ENCODE measurements around the gene ELAVL4.

Gene ELAVL4

DNA sequence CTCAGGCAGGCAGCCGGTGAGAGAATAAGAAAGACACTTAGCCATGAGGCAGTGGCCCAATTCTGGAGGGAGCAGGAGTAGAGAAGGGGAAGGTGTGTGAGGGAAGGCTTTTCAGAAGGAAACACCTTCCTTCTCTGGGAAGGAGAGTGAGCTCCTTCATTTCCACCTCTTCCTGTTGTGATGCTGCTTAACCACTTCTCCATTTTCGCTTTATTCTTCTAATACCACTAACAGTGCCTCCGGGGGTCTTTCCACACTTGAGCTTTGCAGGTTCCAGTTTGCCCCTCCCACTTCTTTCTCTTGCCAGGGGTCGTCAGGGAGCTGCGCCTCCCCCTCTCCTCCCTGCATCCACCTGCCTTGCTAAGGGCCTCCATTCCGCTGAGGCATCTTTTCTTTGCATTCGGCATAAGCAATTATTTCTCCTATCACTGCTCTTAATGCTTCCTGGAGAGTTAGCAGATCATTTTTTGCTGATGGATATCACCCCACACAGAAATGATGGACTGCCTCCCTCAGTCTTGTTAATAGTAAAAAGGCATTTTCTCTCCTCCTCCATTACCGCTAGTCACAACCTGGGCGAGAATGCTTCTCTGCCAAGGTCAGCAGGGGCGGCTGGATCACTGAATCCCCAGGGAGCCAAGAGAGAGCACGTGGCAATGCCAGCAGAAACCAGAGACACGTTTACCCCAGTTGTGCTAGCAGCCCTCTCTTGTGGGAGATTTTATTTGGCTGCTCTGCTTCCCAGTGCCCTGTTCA is 74.8 kb downstream of the ELAVL4 start:
- Histone ChIP-seq H3K4me1 (ENCODE audit: control insufficient read depth, low read depth, low read length) (peaks cover 3% of the 10 kb centered on the region), H3K9ac (ENCODE audit: low read length) (no peak overlapping the region), H3K27ac (ENCODE audit: low read length) (no peak overlapping the region), H3K9me3 (ENCODE audit: control insufficient read depth, low read depth, low read length) (no peaks in the 10 kb centered on the region), H3K27me3 (ENCODE audit: control insufficient read depth, insufficient read depth, low read length) (no peaks in the 10 kb centered on the region), H3K4me3 (ENCODE audit: low read length) (no peak overlapping the region), H3K36me3 (ENCODE audit: control insufficient read depth, low read depth, low read length) (no peaks in the 10 kb centered on the region)

- no peaks in the 10 kb centered on the region for H3K4me1 ChIP-seq (ENCODE audit: control insufficient read depth, low read depth, low read length)
- no peak overlapping the region for H3K27ac ChIP-seq (ENCODE audit: low read length)
- H3K27me3 ChIP-seq (ENCODE audit: control insufficient read depth, insufficient read depth, low read length), result no peaks in the 10 kb centered on the region
- H3K9me3 ChIP-seq (ENCODE audit: control insufficient read depth, low read depth, low read length), result no peaks in the 10 kb centered on the region
- no peak overlapping the region for H3K9ac ChIP-seq (ENCODE audit: low read length)
- no peaks in the 10 kb centered on the region for H3K36me3 ChIP-seq (ENCODE audit: control insufficient read depth, low read depth, low read length)
- no peak overlapping the region for H3K4me3 ChIP-seq (ENCODE audit: low read length)
Observed at GRCh38 chr1:50189369-50189768, 80.6 kb downstream of the ELAVL4 start.

- H3K27ac ChIP-seq (ENCODE audit: low read length), result no peak overlapping the region
- H3K9ac ChIP-seq (ENCODE audit: low read length), result no peak overlapping the region
- no peak overlapping the region for H3K4me3 ChIP-seq (ENCODE audit: low read length)
- no peaks in the 10 kb centered on the region for H3K9me3 ChIP-seq (ENCODE audit: control insufficient read depth, low read depth, low read length)
- H3K27me3 ChIP-seq (ENCODE audit: control insufficient read depth, insufficient read depth, low read length), result no peaks in the 10 kb centered on the region
- no peaks in the 10 kb centered on the region for H3K36me3 ChIP-seq (ENCODE audit: control insufficient read depth, low read depth, low read length)
- no peaks in the 10 kb centered on the region for H3K4me1 ChIP-seq (ENCODE audit: control insufficient read depth, low read depth, low read length)
Observed at GRCh38 chr1:50193002-50193401, 84.3 kb downstream of the ELAVL4 start.

DNA sequence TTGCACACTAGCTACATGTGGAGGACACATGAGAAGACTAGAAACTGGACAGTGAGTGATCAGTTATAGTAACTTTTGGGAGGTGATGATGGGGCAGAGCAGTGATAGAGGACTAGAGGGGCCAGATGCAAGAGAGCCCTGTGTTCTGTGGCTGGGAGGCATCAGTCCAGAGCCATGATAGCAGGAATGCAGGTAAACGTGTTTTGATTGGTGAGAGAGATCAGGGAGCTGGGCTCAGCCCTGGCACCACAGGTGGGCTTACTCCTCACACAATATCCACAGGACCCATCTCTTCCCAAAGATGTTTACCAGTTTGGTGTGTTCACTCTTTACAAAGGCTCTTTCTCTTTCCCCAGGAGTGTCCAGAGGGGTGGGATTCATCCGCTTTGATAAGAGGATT is 86.5 kb downstream of the ELAVL4 start:
- Histone ChIP-seq H3K27me3 (ENCODE audit: control insufficient read depth, insufficient read depth, low read length) (no peaks in the 10 kb centered on the region), H3K4me3 (ENCODE audit: low read length) (no peak overlapping the region), H3K4me1 (ENCODE audit: control insufficient read depth, low read depth, low read length) (no peaks in the 10 kb centered on the region), H3K9ac (ENCODE audit: low read length) (no peak overlapping the region), H3K27ac (ENCODE audit: low read length) (no peak overlapping the region), H3K9me3 (ENCODE audit: control insufficient read depth, low read depth, low read length) (no peaks in the 10 kb centered on the region), H3K36me3 (ENCODE audit: control insufficient read depth, low read depth, low read length) (no peaks in the 10 kb centered on the region)

- H3K27ac ChIP-seq (ENCODE audit: low read length), result no peak overlapping the region
- no peaks in the 10 kb centered on the region for H3K27me3 ChIP-seq (ENCODE audit: control insufficient read depth, insufficient read depth, low read length)
- H3K9me3 ChIP-seq (ENCODE audit: control insufficient read depth, low read depth, low read length), result no peaks in the 10 kb centered on the region
- no peaks in the 10 kb centered on the region for H3K36me3 ChIP-seq (ENCODE audit: control insufficient read depth, low read depth, low read length)
- H3K4me1 ChIP-seq (ENCODE audit: control insufficient read depth, low read depth, low read length), result no peaks in the 10 kb centered on the region
- no peak overlapping the region for H3K4me3 ChIP-seq (ENCODE audit: low read length)
- H3K9ac ChIP-seq (ENCODE audit: low read length), result no peak overlapping the region
Observed at GRCh38 chr1:50196081-50196480, 87.4 kb downstream of the ELAVL4 start.

DNA sequence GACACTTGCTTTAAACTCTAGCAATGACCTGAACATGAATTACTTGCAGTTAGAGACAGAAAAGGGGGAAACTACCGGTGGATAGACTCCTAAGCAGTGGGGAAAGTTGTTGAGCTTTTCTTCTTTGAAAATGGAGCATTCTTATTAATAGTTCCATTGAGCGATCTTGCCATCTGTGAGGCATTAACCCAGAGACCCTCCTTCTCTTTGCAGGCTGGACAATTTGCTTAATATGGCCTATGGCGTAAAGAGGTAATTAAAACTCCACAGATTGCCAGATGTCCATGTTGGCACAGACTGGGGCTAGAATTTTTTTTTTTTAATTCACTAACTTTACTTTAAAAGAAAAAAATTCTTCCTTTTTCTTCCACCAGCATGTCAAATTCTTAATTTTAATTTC is 88.5 kb downstream of the ELAVL4 start:
- Histone ChIP-seq H3K4me3 (ENCODE audit: low read length) (no peak overlapping the region), H3K9me3 (ENCODE audit: control insufficient read depth, low read depth, low read length) (no peaks in the 10 kb centered on the region), H3K9ac (ENCODE audit: low read length) (no peak overlapping the region), H3K36me3 (ENCODE audit: control insufficient read depth, low read depth, low read length) (no peaks in the 10 kb centered on the region), H3K4me1 (ENCODE audit: control insufficient read depth, low read depth, low read length) (no peaks in the 10 kb centered on the region), H3K27me3 (ENCODE audit: control insufficient read depth, insufficient read depth, low read length) (no peaks in the 10 kb centered on the region), H3K27ac (ENCODE audit: low read length) (no peak overlapping the region)

DNA sequence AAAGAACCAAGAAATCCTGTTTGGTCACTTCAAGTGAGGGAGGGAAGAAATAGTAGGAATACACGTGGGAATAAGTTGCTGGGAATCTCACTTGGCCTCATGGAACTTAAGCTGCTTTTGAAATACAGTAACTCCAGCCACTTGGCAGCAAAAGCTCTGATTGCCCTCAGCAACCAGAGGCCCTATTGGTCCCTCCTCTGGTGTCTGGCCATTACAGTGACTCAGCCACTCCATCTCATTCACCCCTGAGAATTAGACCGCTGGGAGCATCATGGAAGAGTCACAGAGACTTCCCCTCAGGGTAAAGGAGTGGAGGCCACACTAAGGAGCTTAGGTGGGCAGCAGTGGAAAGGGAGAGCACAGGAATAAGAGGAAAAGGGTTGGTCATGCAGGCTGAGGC is 99.6 kb downstream of the ELAVL4 start:
- Histone ChIP-seq H3K9ac (ENCODE audit: low read length) (no peak overlapping the region), H3K36me3 (ENCODE audit: control insufficient read depth, low read depth, low read length) (no peaks in the 10 kb centered on the region), H3K27ac (ENCODE audit: low read length) (no peak overlapping the region), H3K4me1 (ENCODE audit: control insufficient read depth, low read depth, low read length) (no peaks in the 10 kb centered on the region), H3K4me3 (ENCODE audit: low read length) (no peak overlapping the region), H3K27me3 (ENCODE audit: control insufficient read depth, insufficient read depth, low read length) (no peaks in the 10 kb centered on the region), H3K9me3 (ENCODE audit: control insufficient read depth, low read depth, low read length) (no peaks in the 10 kb centered on the region)

DNA sequence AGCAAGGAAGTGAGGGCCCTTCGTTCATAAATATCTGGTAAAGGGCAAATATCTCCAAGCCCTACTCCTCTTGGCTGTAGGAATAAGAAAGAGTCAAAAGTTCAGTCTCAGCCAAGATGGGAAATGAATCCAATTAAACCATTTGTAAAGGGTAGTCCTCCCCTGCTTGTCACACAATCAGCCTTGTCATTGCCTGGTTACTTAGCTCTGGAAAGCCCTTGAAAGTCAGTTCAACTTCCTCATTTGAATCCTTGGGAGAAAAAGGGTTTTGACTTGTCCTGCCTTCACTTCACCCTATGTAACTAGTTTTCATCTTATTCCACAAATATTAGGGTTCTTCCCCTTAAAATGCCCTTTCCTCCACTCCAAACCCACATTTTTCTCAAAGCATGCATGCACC is 100.0 kb downstream of the ELAVL4 start:
- H3K27me3 ChIP-seq (ENCODE audit: control insufficient read depth, insufficient read depth, low read length), result no peaks in the 10 kb centered on the region
- no peaks in the 10 kb centered on the region for H3K9me3 ChIP-seq (ENCODE audit: control insufficient read depth, low read depth, low read length)
- H3K4me3 ChIP-seq (ENCODE audit: low read length), result no peak overlapping the region
- no peaks in the 10 kb centered on the region for H3K4me1 ChIP-seq (ENCODE audit: control insufficient read depth, low read depth, low read length)
- H3K36me3 ChIP-seq (ENCODE audit: control insufficient read depth, low read depth, low read length), result no peaks in the 10 kb centered on the region
- no peak overlapping the region for H3K9ac ChIP-seq (ENCODE audit: low read length)
- no peak overlapping the region for H3K27ac ChIP-seq (ENCODE audit: low read length)

DNA sequence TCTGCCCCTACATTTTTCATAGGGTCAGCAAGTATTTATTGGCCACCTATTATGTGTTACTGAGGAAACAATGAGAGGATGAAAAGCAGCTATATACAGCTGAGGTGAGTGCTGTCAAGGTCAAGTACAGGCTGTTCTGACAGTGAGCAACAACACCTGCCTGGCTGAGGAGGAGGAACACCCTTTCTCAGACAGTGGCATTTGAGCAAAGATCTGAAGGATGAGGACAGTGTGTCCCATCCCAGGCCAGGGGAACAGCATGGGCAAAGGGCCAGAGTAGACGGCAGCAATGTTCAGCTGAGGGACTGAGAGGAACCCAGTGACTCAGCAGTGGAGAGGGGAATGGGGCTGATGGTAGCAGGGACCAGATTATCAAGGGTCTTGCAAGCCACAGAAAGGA is 101.0 kb downstream of the ELAVL4 start:
- Histone ChIP-seq H3K27ac (ENCODE audit: low read length) (no peak overlapping the region), H3K9ac (ENCODE audit: low read length) (no peak overlapping the region), H3K36me3 (ENCODE audit: control insufficient read depth, low read depth, low read length) (no peaks in the 10 kb centered on the region), H3K4me3 (ENCODE audit: low read length) (no peak overlapping the region), H3K9me3 (ENCODE audit: control insufficient read depth, low read depth, low read length) (no peaks in the 10 kb centered on the region), H3K4me1 (ENCODE audit: control insufficient read depth, low read depth, low read length) (no peaks in the 10 kb centered on the region), H3K27me3 (ENCODE audit: control insufficient read depth, insufficient read depth, low read length) (no peaks in the 10 kb centered on the region)

DNA sequence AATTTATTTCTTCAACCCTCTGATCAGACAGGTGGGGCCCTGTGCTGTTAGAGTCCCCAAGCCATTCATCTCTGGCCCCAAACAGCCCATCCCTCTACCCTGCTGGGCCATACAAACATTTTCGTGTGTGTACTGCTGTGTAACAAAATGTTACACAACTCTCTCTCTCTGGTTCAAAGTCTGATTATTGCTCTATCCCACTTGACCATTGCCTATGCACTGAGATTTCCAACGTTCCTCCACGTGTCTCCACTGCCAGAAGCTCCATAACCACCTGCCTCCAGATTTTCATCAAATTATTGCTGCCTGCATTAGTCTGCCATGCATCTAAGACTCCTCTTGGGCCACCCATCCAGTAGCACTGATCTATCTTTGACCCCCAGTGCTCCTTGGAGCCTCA is 104.8 kb downstream of the ELAVL4 start:
- H3K4me1 ChIP-seq (ENCODE audit: control insufficient read depth, low read depth, low read length), result no peaks in the 10 kb centered on the region
- H3K9me3 ChIP-seq (ENCODE audit: control insufficient read depth, low read depth, low read length), result no peaks in the 10 kb centered on the region
- no peak overlapping the region for H3K4me3 ChIP-seq (ENCODE audit: low read length)
- no peak overlapping the region for H3K27ac ChIP-seq (ENCODE audit: low read length)
- H3K9ac ChIP-seq (ENCODE audit: low read length), result no peak overlapping the region
- no peaks in the 10 kb centered on the region for H3K36me3 ChIP-seq (ENCODE audit: control insufficient read depth, low read depth, low read length)
- no peaks in the 10 kb centered on the region for H3K27me3 ChIP-seq (ENCODE audit: control insufficient read depth, insufficient read depth, low read length)

- no peaks in the 10 kb centered on the region for H3K9me3 ChIP-seq (ENCODE audit: control insufficient read depth, low read depth, low read length)
- no peaks in the 10 kb centered on the region for H3K4me1 ChIP-seq (ENCODE audit: control insufficient read depth, low read depth, low read length)
- H3K27me3 ChIP-seq (ENCODE audit: control insufficient read depth, insufficient read depth, low read length), result no peaks in the 10 kb centered on the region
Observed at GRCh38 chr1:50214717-50215116, 106.0 kb downstream of the ELAVL4 start.

DNA sequence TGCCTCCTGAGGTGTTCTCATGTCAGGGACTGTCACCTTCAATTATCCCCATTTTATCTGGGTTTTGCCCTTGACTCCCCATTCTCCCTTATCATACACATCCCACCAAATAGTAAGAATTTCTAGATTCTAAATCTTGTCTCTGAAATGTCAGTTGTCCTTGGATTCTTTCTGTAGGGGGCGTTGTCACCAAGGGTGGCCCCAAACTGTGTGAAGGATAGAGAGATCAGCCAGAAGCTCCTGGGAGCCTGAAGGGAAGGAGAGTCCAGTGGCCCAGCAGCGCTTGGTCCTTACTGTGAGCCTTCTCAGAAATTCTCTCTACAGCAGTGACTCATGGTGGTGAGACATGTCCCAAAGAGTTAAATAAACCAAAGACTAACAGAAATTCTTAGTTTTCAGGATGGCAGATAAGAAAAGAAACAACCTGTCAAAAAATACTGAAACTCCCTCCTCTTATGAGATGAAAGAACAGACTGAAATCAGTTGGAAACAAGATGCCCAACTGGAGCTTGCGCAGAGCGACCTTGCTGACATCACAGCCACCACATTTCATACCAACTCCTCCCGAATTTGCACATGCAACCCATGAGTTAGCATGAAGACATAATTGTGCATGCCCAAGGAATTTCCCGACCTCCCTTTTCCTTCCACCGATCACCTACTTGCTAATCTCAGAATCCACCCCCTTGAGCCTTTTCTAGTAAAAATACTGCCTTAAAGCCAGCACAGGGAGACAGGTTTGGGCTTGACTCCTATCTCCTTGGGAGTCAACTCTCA is 109.8 kb downstream of the ELAVL4 start:
- Histone ChIP-seq H3K9ac (ENCODE audit: low read length) (no peak overlapping the region), H3K4me3 (ENCODE audit: low read length) (no peak overlapping the region), H3K4me1 (ENCODE audit: control insufficient read depth, low read depth, low read length) (no peaks in the 10 kb centered on the region), H3K27ac (ENCODE audit: low read length) (no peak overlapping the region), H3K9me3 (ENCODE audit: control insufficient read depth, low read depth, low read length) (no peaks in the 10 kb centered on the region), H3K27me3 (ENCODE audit: control insufficient read depth, insufficient read depth, low read length) (no peaks in the 10 kb centered on the region), H3K36me3 (ENCODE audit: control insufficient read depth, low read depth, low read length) (no peaks in the 10 kb centered on the region)

More at GRCh38 chr1:50214717-50215116, 106.0 kb downstream of the ELAVL4 start:
- Histone ChIP-seq H3K36me3 (ENCODE audit: control insufficient read depth, low read depth, low read length) (no peaks in the 10 kb centered on the region), H3K27ac (ENCODE audit: low read length) (no peak overlapping the region), H3K9ac (ENCODE audit: low read length) (no peak overlapping the region), H3K4me3 (ENCODE audit: low read length) (no peak overlapping the region)

All from iPS-18a (cell line).